Vagina (tissue), 2 donors: ENCODE results near the gene CDH4. TPM values are rescaled to one million over a fixed set of nuclear protein-coding genes. Genes with fewer than 3 reads are reported as not detected.

Experiments
- DNase-seq, 2 donors: peaks; one replicate each; pipeline ENCODE4 v3.0.0-alpha.2; 2017; ENCODE audit errors: extremely low spot score in 2 of 2
- H3K27ac ChIP-seq: fragments of 200-600 bp; sonication (generic); one replicate; pipeline ENCODE4 v1.5.1; 2019
- H3K27me3 ChIP-seq: fragments of 200-600 bp; sonication (generic); one replicate; pipeline ENCODE4 v1.5.1; 2019
- H3K36me3 ChIP-seq, 2 donors: fragments of 200-600 bp; sonication (generic); one replicate each; pipeline ENCODE4 v1.5.1; 2017 to 2019
- H3K4me1 ChIP-seq: fragments of 200-600 bp; sonication (generic); one replicate; pipeline ENCODE4 v1.5.1; 2019
- H3K4me3 ChIP-seq, 2 donors: fragments of 200-600 bp; sonication (generic); 1 replicate in 1 of 2; 2 replicates in 1 of 2; pipeline ENCODE4 v1.5.1; 2016 to 2019
- H3K9me3 ChIP-seq: fragments of 200-600 bp; sonication (generic); one replicate; pipeline ENCODE4 v1.5.1; 2019
- POLR2A ChIP-seq, 2 donors: fragments of 450-650 bp; IDR thresholded peaks; one replicate each; pipeline ENCODE4 v1.6.1; 2017; ENCODE audit warnings: antibody characterized with exemption in 2 of 2, mild to moderate bottlenecking in 2 of 2, moderate library complexity in 2 of 2
- POLR2AphosphoS5 ChIP-seq, 2 donors: sonication (generic); formaldehyde crosslinking; IDR thresholded peaks; one replicate each; pipeline ENCODE4 v1.9.0; 2017; ENCODE audit warnings: antibody characterized with exemption in 2 of 2, mild to moderate bottlenecking in 2 of 2, low read depth in 1 of 2; ENCODE audit not compliant: insufficient read depth in 1 of 2
- intact Hi-C: fragments of 100-400 bp; cut with DNase I; formaldehyde crosslinking; loops from one replicate; pipeline ENCODE4 v1.15.1; 2023
- total RNA-seq: library from RNA; depleted of rRNA; stranded (reverse); fragments of >200 nt; gene quantifications from one replicate; pipeline ENCODE4 v1.2.3, GENCODE V29; 2016
- TF ChIP-seq, protein P1 (sequence below), 3 experiments: fragments of 450-650 bp in 2 of 3; fragments of 200-600 bp in 1 of 3; sonication (generic) in 1 of 3; IDR thresholded peaks; one replicate each; pipeline ENCODE4 v1.5.1; 2017 to 2019; ENCODE audit warnings: antibody characterized with exemption in 3 of 3, mild to moderate bottlenecking in 2 of 3, moderate library complexity in 2 of 3

The CDH4 gene
- total RNA-seq, 1 donor from 2014 or later: 0.25 TPM

DNA sequence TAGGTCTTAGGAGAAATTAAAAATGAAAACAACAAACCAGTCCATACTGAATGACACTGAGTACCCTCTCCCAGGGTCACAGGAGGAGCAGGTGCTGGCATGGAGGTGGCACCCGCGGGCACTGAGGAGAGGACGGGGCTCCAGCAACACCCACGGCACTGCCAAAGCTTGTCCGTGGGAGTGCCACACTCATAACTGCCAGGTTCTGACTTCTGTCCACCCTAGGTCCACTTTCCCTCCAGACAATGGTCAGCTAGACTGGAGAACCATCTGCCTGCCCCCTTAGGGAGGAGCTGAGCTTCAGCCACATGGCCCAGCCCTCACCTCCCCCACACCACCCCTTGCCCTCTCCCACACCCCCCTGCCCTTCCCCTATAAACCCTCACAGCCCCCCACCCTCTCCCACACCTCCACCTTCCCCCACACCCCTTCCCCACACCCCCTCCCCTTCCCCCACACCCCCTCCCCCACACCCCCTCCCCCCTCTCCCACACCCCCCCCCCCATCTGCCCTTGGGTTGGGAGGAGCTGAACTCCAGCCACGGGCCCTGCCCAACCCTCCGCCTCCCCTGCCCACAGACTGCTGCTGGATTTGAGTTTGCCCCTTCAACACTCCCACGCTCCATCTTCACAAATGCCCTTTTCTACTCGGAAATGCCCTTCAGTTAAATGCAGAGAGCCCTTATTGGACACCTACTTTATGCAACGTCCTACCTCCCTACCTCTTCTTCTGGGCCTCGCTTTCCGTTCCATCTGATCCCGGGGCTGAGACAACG is 684.1 kb downstream of the CDH4 start:
- no peaks in the 10 kb centered on the region for H3K27me3 ChIP-seq
- H3K4me1 ChIP-seq: no peaks in the 10 kb centered on the region
- intact Hi-C loops: no loop called here
- no peak overlapping the region for H3K27ac ChIP-seq
- no peaks in the 10 kb centered on the region for H3K9me3 ChIP-seq
- DNase-seq: no peak
- H3K36me3 ChIP-seq: no peaks in the 10 kb centered on the region
- H3K4me3 ChIP-seq: no peak overlapping the region
- TF ChIP-seq POLR2A (IDR thresholded peaks at IDR 0.05) (no peak), POLR2AphosphoS5 (IDR thresholded peaks at IDR 0.05; ENCODE audit: insufficient read depth in 1 of 2, low read depth in 1 of 2) (no peak)
- TF ChIP-seq, protein P1, sequence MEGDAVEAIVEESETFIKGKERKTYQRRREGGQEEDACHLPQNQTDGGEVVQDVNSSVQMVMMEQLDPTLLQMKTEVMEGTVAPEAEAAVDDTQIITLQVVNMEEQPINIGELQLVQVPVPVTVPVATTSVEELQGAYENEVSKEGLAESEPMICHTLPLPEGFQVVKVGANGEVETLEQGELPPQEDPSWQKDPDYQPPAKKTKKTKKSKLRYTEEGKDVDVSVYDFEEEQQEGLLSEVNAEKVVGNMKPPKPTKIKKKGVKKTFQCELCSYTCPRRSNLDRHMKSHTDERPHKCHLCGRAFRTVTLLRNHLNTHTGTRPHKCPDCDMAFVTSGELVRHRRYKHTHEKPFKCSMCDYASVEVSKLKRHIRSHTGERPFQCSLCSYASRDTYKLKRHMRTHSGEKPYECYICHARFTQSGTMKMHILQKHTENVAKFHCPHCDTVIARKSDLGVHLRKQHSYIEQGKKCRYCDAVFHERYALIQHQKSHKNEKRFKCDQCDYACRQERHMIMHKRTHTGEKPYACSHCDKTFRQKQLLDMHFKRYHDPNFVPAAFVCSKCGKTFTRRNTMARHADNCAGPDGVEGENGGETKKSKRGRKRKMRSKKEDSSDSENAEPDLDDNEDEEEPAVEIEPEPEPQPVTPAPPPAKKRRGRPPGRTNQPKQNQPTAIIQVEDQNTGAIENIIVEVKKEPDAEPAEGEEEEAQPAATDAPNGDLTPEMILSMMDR (IDR thresholded peaks at IDR 0.05): no peak

DNA sequence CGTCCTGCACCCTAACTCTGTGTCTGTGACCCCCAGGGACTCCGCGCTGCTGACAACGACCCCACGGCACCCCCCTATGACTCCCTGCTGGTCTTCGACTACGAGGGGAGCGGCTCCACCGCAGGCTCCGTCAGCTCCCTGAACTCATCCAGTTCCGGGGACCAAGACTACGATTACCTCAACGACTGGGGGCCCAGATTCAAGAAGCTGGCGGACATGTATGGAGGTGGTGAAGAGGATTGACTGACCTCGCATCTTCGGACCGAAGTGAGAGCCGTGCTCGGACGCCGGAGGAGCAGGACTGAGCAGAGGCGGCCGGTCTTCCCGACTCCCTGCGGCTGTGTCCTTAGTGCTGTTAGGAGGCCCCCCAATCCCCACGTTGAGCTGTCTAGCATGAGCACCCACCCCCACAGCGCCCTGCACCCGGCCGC is 684.7 kb downstream of the CDH4 start:
- Histone ChIP-seq H3K9me3 (no peaks in the 10 kb centered on the region), H3K27ac (no peak overlapping the region), H3K27me3 (no peaks in the 10 kb centered on the region), H3K4me3 (no peak overlapping the region), H3K4me1 (no peaks in the 10 kb centered on the region), H3K36me3 (no peaks in the 10 kb centered on the region)
- no peak for DNase-seq
- TF ChIP-seq POLR2AphosphoS5 (IDR thresholded peaks at IDR 0.05; ENCODE audit: insufficient read depth in 1 of 2, low read depth in 1 of 2): no peak
- TF ChIP-seq, protein P1 (IDR thresholded peaks at IDR 0.05): no peak
- no peak for TF ChIP-seq POLR2A (IDR thresholded peaks at IDR 0.05)
- intact Hi-C loops: no loop called here

DNA sequence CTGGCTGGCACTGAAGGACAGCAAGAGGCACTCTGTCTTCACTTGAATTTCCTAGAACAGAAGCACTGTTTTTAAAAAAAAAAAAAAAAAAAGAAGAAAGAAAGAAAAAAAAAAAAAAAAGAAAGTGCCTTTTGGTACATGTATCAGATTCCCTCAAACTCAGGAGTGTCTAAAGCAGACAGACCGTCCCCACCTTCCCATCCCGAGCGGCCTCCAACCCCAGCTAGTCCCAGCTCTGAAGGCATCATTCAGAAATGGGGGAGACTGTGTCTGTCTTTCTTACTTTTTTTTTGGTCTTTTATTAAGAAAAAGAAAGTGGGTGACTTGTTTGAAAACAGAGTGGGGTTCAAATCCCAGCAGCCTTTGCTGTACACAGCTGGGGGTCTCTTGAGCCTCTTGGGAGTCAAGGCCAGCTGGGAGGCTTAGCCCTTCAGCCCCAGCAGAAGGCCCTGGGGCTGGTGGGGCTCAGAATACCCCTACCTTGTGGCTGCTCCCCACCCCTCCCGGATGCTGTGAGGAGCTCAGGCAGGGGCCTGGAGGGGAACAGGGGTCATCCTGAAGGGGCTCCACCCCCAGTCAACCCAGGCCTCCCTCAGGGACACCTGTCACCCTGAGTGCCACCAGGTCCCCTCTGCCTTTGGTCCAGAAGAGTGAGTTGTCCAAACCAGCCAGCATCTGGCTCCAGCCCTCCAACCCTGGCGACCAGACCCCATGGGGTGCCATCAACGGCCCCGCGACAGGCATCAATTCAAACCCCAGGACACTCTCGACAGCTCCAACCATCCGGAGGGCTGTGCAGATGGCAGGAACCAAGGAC is 685.3 kb downstream of the CDH4 start:
- H3K4me3 ChIP-seq: no peak overlapping the region
- H3K4me1 ChIP-seq: no peaks in the 10 kb centered on the region
- no peak overlapping the region for H3K27ac ChIP-seq
- no peaks in the 10 kb centered on the region for H3K9me3 ChIP-seq
- no peaks in the 10 kb centered on the region for H3K27me3 ChIP-seq
- TF ChIP-seq, protein P1 (IDR thresholded peaks at IDR 0.05): no peak
- no peaks in the 10 kb centered on the region for H3K36me3 ChIP-seq
- DNase-seq: no peak
- intact Hi-C loops: no loop called here

DNA sequence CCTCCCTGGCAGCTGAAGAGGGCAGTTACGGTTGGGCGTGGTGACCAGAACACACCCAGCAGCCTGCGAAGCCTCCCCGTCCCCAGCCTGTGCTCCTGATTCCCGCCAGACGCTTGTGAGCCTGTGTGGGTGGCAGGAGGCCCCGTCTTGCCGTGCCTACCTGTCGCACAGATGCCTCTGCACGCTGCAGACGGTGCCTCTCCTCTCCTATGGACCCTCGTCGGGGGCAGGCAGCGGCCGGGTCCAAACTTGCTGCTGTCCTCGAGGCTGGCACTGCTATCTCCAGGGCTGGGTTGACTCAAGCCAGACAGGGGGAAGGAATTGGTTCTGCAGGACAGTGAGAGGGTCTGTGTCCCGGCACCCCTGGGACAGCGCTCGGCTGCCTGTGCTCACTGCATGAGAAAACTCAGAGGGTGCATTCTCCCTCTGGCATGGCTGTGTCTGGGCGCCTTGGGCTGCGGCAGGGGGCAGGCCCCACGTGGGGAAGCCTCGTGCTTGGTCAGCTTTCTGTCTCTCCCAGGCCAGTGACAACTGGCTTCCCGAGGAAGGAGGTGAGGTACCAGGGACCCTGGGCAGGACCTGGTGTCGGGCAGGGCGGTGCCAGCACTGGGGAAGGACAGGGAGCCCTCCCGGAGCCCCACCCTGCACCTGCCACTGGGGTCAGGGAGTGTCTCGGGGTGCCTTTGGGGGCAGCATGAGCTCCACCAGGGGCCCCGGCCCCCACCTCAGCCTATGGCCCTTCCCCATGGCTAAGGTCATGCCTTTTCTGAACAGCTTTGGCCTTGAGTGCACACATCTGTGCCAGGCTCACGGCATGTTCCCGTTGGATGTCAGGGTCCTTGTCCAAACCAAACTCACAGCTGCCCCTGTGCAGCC is 686.1 kb downstream of the CDH4 start:
- TF ChIP-seq, protein P1 (IDR thresholded peaks at IDR 0.05): no peak
- TF ChIP-seq POLR2AphosphoS5 (IDR thresholded peaks at IDR 0.05; ENCODE audit: insufficient read depth in 1 of 2, low read depth in 1 of 2): no peak
- TF ChIP-seq POLR2A (IDR thresholded peaks at IDR 0.05): no peak
- H3K9me3 ChIP-seq: no peaks in the 10 kb centered on the region
- no peak overlapping the region for H3K4me3 ChIP-seq
- no peak for DNase-seq
- H3K4me1 ChIP-seq: no peaks in the 10 kb centered on the region
- H3K27me3 ChIP-seq: no peaks in the 10 kb centered on the region
- intact Hi-C loops: no loop called here
- H3K27ac ChIP-seq: no peak overlapping the region
- no peaks in the 10 kb centered on the region for H3K36me3 ChIP-seq
